Suprapubic skin (tissue), 4 donors: Measurements from ENCODE around the gene CFAP92. TPM values are rescaled to one million over a fixed set of nuclear protein-coding genes. Genes with fewer than 3 reads are reported as not detected.
"Not testable (repeated sequence)": the region's sequence is repeated elsewhere in the genome, so short reads cannot be mapped to it uniquely, and the experiment has no call there.

Experiments used
- DNase-seq, 2 donors: peaks; one replicate each; pipeline ENCODE4 v3.0.0-alpha.2; 2019; ENCODE audit warnings: low spot score in 2 of 2
- H3K27ac ChIP-seq: fragments of 200-600 bp; sonication (generic); one replicate; pipeline ENCODE4 v1.5.1; 2019
- H3K27me3 ChIP-seq: fragments of 200-600 bp; sonication (generic); one replicate; pipeline ENCODE4 v1.5.1; 2019
- H3K36me3 ChIP-seq: fragments of 200-600 bp; sonication (generic); one replicate; pipeline ENCODE4 v1.5.1; 2019
- H3K4me1 ChIP-seq: fragments of 200-600 bp; sonication (generic); one replicate; pipeline ENCODE4 v1.5.1; 2019
- H3K4me3 ChIP-seq: fragments of 200-600 bp; sonication (generic); one replicate; pipeline ENCODE4 v1.5.1; 2019; ENCODE audit warnings: mild to moderate bottlenecking
- H3K9me3 ChIP-seq: fragments of 200-600 bp; sonication (generic); one replicate; pipeline ENCODE4 v1.5.1; 2019
- CTCF ChIP-seq, 2 donors: fragments of 200-600 bp in 1 of 2; fragments of 450-650 bp in 1 of 2; sonication (generic) in 1 of 2; IDR thresholded peaks; one replicate each; pipeline ENCODE4 v1.5.1; 2016 to 2019; ENCODE audit warnings: antibody characterized with exemption in 2 of 2, mild to moderate bottlenecking in 1 of 2, moderate library complexity in 1 of 2
- EP300 ChIP-seq: sonication (generic); formaldehyde crosslinking; IDR thresholded peaks from one replicate; pipeline ENCODE4 v1.6.1; 2017; ENCODE audit warnings: antibody characterized with exemption
- POLR2A ChIP-seq, 2 donors: fragments of 450-650 bp; IDR thresholded peaks; one replicate each; pipeline ENCODE4 v1.6.1; 2017; ENCODE audit warnings: antibody characterized with exemption in 2 of 2, mild to moderate bottlenecking in 2 of 2, moderate library complexity in 2 of 2
- POLR2AphosphoS5 ChIP-seq, 3 donors: sonication (generic); formaldehyde crosslinking; IDR thresholded peaks; one replicate each; pipeline ENCODE4 v1.6.1; 2017; ENCODE audit warnings: antibody characterized with exemption in 3 of 3
- WGBS: methylation state at CpG from one replicate; pipeline ENCODE4 v1.1.5; 2018; 5-methylcytosine and 5-hydroxymethylcytosine counted together
- total RNA-seq, 4 donors: library from RNA; depleted of rRNA; stranded (reverse); fragments of >200 nt; gene quantifications; one replicate each; pipeline ENCODE4 v1.1.0, GENCODE V29; 2016

Gene CFAP92
- total RNA-seq, 4 donors from 2014 or later: 0.11 to 1.7 (median 0.87) TPM

GRCh38 chr3:128872282-128872681 is 121.6 kb downstream of the CFAP92 start:
- no peaks in the 10 kb centered on the region for H3K36me3 ChIP-seq
- H3K4me1 ChIP-seq: peaks cover 10% of the 10 kb centered on the region
- TF ChIP-seq POLR2A (IDR thresholded peaks at IDR 0.05) (no peak), POLR2AphosphoS5 (IDR thresholded peaks at IDR 0.05) (no peak), CTCF (IDR thresholded peaks at IDR 0.05) (no peak), EP300 (no peak)
- H3K27me3 ChIP-seq: no peaks in the 10 kb centered on the region
- no peak overlapping the region for H3K27ac ChIP-seq
- no peaks in the 10 kb centered on the region for H3K9me3 ChIP-seq
- H3K4me3 ChIP-seq: no peak overlapping the region
- WGBS: 89% methylated on average over 4 of the region's 4 CpGs
- no peak for DNase-seq

DNA sequence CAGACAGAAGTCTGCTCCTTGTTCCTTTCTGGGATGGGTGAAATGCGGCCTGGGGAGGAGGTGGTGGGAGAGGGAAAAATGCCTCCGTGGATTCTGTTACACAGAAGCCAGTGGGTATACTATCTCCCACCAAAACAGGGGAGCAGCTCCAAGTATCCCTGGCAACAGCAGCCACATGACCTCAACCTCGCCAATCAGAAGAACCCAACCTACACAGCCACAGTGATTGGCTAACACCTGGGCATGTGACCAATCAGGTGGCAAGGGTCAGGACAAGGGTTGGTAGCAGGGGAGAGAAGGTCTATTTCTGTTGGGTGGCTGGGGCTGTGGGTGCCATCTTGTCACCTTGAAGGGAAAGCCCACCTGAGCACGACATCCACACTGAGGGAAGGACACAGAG is 123.5 kb downstream of the CFAP92 start:
- TF ChIP-seq CTCF (IDR thresholded peaks at IDR 0.05): no peak
- TF ChIP-seq EP300: no peak
- no peak for TF ChIP-seq POLR2A (IDR thresholded peaks at IDR 0.05)
- no peak for TF ChIP-seq POLR2AphosphoS5 (IDR thresholded peaks at IDR 0.05)
- no peaks in the 10 kb centered on the region for H3K36me3 ChIP-seq
- no peaks in the 10 kb centered on the region for H3K9me3 ChIP-seq
- peaks cover 2% of the 10 kb centered on the region for H3K4me1 ChIP-seq
- DNase-seq: no peak
- no peak overlapping the region for H3K27ac ChIP-seq
- no peak overlapping the region for H3K4me3 ChIP-seq
- no peaks in the 10 kb centered on the region for H3K27me3 ChIP-seq
- 98% methylated on average over 4 of the region's 4 CpGs for WGBS

DNA sequence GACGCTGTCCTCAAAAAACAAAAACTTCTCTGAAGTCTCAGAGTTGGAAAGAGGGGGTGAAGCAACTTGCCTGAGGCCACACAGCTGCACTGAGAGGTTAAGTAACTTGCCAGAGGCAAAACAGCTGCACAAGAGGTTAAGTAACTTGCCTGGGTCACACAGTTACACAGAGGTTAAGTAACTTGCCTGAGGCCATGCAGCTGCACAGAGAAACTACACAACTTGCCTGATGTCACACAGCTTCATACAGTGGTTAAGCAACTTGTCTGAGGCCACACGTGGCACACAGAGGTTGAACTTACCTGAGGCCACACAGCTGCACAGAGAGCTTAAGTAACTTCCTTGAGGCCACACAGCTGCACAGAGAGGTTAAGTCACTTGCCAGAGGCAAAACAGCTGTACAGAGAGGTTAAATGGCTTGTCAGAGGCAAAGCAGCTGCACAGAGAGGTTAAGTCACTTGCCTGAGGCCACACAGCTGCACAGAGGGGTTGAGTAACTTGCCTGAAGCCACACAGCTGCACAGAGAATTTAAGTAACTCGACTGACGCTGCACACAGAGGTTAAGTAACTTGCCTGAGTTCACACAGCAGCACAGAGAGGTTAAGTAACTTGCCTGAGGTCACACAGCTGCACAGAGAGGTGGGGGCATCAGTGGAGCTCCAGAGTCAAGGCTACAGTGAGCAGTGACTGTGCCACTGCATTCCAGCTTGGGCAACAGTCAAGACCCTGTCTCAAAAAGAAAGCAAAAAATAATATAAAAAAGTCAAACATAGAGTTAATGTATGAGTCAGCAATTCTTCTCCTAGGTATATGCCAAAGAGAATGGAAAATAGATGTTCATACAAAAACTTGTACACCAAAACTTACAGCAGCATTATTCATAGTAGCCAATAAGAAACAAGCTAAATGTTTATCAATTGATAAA is 126.4 kb downstream of the CFAP92 start:
- H3K27me3 ChIP-seq: no peaks in the 10 kb centered on the region
- 62% methylated on average over 4 of the region's 4 CpGs for WGBS
- TF ChIP-seq POLR2AphosphoS5 (IDR thresholded peaks at IDR 0.05): no peak
- TF ChIP-seq POLR2A (IDR thresholded peaks at IDR 0.05): no peak
- TF ChIP-seq CTCF (IDR thresholded peaks at IDR 0.05): no peak

DNA sequence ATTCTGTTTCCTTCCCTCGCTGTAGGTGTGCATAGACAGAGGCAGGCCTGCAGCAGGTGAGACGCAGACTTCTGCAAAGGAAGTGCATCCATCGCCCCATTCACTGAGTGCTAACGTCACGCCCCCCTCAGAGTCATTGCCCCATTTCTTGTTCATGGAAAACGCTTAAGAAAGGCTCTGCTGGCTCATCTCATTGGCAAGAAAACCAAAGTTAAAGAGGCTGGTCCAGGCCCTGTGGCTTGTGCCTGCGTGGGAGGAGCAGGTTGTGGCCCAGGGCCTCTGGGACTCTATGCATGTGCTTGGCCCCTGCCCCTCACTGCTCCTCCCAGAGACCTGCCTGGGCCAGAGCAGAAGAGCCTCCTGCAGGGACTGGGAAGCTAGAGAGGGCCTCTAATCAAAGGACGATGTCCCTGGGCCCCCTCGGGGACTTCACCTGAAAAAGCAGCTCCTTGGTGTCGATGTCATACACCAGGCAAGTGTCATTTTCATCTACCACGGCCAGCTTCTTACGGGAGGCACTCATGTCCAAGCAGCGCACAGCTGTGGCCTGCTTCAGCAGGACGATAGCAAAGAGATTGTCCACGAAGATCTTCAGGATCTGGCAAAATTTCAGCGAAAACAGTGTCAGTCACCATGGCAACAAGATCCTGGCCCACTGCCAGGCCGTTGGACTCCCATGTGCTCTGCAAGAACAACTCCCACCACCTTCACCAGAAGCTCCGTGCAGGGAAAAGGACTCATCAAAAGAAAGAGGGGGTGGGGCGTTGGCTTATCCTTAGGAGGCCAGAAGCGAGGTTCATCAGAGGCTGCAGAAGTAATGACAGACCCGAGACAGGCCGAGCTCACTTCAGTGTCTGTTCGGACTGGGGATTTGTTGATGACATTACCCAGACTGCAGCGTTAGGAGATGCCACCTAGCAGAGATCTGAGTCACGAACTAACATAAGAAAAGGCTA is 128.7 kb downstream of the CFAP92 start:
- H3K9me3 ChIP-seq, H3K27me3 ChIP-seq, H3K4me3 ChIP-seq, H3K27ac ChIP-seq, H3K36me3 ChIP-seq, H3K4me1 ChIP-seq, DNase-seq: not testable (repeated sequence)
- WGBS: 56% methylated on average over 21 of the region's 25 CpGs

More for the DNA sequence above, 126.4 kb downstream of the CFAP92 start:
- Histone ChIP-seq H3K27ac (no peak overlapping the region), H3K4me3 (no peak overlapping the region), H3K4me1 (peaks cover 8% of the 10 kb centered on the region), H3K36me3 (no peaks in the 10 kb centered on the region), H3K9me3 (no peaks in the 10 kb centered on the region)
- DNase-seq: no peak

DNA sequence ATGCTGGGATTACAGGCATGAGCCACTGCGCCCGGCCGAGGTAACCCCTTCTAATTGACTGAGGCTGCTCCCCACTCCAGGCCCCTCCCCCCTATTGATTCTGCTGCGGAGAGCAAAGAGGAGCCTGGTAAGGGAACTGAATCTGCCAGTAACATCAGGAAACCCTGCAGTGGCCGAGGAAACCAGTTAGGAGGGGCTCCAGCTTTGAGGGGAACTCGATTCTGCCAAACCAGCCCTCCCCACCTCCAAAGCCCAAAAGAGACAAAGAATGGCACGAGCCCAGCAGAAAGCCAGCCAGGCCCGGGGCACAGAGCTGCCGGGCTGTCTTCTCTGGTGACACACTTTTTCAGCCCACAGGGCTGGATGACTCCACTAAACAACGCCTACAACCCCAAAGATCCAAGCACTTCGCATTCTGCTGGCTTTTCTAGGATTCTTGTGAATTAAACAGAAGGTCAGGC is 129.5 kb downstream of the CFAP92 start:
- H3K27ac ChIP-seq: no peak overlapping the region

More for the DNA sequence above, 129.5 kb downstream of the CFAP92 start:
- no peak for DNase-seq
- TF ChIP-seq EP300 (no peak), POLR2AphosphoS5 (IDR thresholded peaks at IDR 0.05) (no peak), CTCF (IDR thresholded peaks at IDR 0.05) (no peak), POLR2A (IDR thresholded peaks at IDR 0.05) (no peak)
- 47% methylated on average over 9 of the region's 11 CpGs for WGBS
- Histone ChIP-seq H3K4me1 (peaks cover 8% of the 10 kb centered on the region), H3K9me3 (peaks cover 13% of the 10 kb centered on the region), H3K4me3 (no peak overlapping the region), H3K36me3 (no peaks in the 10 kb centered on the region), H3K27me3 (no peaks in the 10 kb centered on the region)
